Upper lobe of right lung (tissue), 1 donor: Measurements from ENCODE around the gene UBASH3B. TPM values are rescaled to one million over a fixed set of nuclear protein-coding genes. Genes with fewer than 3 reads are reported as not detected.

Experiments
- ATAC-seq: fragments of 200-7000 bp; cut with Tn5 transposase; one replicate; pipeline ENCODE4 v1.9.1; 2020; ENCODE audit warnings: mild to moderate bottlenecking, moderate library complexity
- DNase-seq: peaks from one replicate; pipeline ENCODE4 v3.0.0-alpha.2; 2020
- H3K27ac ChIP-seq: fragments of 200-600 bp; one replicate; pipeline ENCODE4 v1.8.0; 2022
- H3K27me3 ChIP-seq: fragments of 200-600 bp; one replicate; pipeline ENCODE4 v1.8.0; 2022; ENCODE audit warnings: mild to moderate bottlenecking
- H3K36me3 ChIP-seq: fragments of 200-600 bp; one replicate; pipeline ENCODE4 v1.8.0; 2022
- H3K4me1 ChIP-seq: fragments of 200-600 bp; one replicate; pipeline ENCODE4 v1.8.0; 2022
- H3K4me3 ChIP-seq: fragments of 200-600 bp; one replicate; pipeline ENCODE4 v1.8.0; 2022; ENCODE audit warnings: mild to moderate bottlenecking
- H3K9me3 ChIP-seq: fragments of 200-600 bp; one replicate; pipeline ENCODE4 v1.8.0; 2022
- CTCF ChIP-seq: fragments of 200-600 bp; IDR thresholded peaks from one replicate; pipeline ENCODE4 v1.8.0; 2022; ENCODE audit warnings: antibody characterized with exemption
- intact Hi-C: fragments of 100-400 bp; cut with DNase I; formaldehyde crosslinking; loops from one replicate; pipeline ENCODE4 v1.11.0; 2022
- total RNA-seq: library from RNA; stranded (reverse); fragmentation: NEBNext Ultra II Directional; extraction: Animal tissue kit (Norgen Biotek cat#: 25700); gene quantifications from one replicate; pipeline ENCODE4 v1.2.1, GENCODE V29; 2021
- donor health status: DM: no; HTN: yes; CAD: no; lungs with severe emphysema.

UBASH3B gene
- total RNA-seq, 1 donor from 2014 or later = 42.2 TPM

DNA sequence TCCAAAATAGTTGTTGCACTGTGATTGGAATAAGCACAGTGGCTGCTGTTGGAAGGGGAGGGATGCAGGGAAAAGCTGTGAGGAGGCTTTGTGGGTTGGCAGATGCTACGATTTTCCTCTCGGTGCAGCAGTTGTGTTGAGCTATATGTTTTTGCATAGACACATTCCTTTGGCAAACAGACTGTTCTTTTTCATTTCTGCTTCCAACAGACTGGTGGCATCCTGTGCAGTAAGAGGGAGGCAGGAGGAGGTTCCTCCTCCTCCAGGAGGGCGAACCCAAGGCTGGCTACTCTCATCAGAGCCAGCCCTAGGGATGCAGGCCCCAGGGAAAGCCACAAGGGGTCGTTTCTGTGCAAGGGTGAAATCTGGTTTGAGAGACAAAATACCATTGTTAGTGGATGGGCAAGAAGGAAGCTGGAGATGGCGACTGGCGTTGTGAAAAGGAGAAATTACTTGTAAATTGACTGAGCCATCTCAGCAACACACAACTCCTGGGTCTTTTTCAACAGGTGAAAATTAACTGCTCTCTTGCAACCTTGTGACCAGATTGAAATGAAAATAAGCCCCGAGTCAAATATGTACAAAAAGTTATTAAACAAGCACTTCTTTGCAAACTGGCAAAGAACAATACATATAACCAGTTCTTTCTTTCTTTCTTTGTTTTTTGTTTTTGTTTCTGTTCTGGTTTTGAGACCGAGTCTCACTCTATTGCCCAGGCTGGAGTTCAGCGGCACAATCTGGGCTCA, 26.5 kb upstream of the UBASH3B start:
- peaks cover 8% of the 10 kb centered on the region for H3K27me3 ChIP-seq
- TF ChIP-seq CTCF = peak; percentile 85
- ATAC-seq = peak; percentile 96
- H3K36me3 ChIP-seq = no peaks in the 10 kb centered on the region
- DNase-seq = peak; percentile 76
- intact Hi-C loops = loop anchor here (10.0 kb wide), 1 partner anchor 226 kb away; no protein-coding TSS in a partner anchor
- peaks cover 4% of the 10 kb centered on the region for H3K4me1 ChIP-seq
- H3K27ac ChIP-seq = no peak overlapping the region
- no peaks in the 10 kb centered on the region for H3K9me3 ChIP-seq
- no peak overlapping the region for H3K4me3 ChIP-seq

DNA sequence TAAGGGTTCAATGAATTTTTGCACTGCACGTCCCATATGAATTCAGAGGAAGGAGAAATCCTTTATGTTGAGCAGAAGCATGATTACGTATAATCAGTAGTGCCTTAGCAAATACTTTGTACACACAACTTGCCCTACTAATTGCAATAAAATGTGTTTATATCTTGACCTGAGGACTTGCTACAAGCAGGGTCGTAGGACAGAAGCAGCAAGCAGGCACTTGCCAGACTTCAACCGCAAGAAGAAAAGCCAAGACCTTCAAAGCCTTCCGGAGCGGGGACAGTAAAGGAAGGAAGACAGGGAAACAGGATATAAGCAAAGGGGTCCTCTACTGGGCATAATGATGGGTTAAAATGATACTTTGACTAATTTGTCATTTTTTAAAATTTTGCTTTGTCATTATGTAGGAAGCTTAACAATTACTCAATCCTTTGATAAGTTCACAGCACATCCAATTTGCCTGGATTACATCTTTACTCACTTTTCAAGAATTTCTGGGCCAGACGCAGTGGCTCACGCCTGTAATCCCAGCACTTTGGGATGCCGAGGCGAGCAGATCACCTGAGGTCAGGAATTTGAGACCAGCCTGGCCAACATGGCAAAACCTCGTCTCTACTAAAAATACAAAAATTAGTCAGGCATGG, 23.2 kb upstream of the UBASH3B start:
- H3K9me3 ChIP-seq = no peaks in the 10 kb centered on the region
- H3K36me3 ChIP-seq = no peaks in the 10 kb centered on the region
- DNase-seq (no peak), ATAC-seq (no peak)
- peaks cover 4% of the 10 kb centered on the region for H3K4me1 ChIP-seq
- H3K27ac ChIP-seq = no peak overlapping the region
- H3K27me3 ChIP-seq = peaks cover 8% of the 10 kb centered on the region
- intact Hi-C loops = no loop called here
- no peak overlapping the region for H3K4me3 ChIP-seq
- TF ChIP-seq CTCF = no peak

DNA sequence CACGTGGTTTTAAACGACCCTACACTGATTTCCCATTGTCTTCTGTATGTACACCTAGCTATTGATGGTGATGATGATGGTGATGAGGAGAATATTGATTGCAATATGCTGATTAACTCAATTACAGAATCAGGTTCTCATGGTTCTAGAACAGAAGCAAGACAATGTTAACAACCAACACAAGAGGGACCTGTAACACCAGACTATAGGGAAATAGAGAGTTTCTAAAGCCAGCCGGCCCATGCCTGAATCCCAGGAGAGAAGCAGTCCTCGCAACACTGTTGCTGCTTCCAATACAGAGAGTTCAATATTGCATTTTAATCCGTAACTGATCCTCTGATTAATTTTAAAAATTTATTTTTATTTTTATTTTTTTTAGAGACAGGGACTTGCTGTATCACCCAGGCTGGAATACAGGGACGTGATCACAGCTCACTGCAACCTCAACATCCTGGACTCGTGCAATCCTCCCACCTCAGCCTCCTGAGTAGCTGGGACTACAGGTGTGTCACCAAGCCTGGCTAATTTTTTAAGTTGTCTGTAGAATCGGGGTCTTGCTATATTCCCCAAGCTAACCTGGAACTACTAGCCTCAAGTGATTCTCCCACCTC, 22.2 kb upstream of the UBASH3B start:
- ATAC-seq = peak; percentile 76

GRCh38 chr11:122634501-122634900, 21.0 kb upstream of the UBASH3B start:
- intact Hi-C loops = no loop called here
- no peak overlapping the region for H3K4me3 ChIP-seq
- H3K9me3 ChIP-seq = no peaks in the 10 kb centered on the region
- H3K27ac ChIP-seq = no peak overlapping the region
- peaks cover 8% of the 10 kb centered on the region for H3K27me3 ChIP-seq
- H3K36me3 ChIP-seq = no peaks in the 10 kb centered on the region
- DNase-seq (no peak), ATAC-seq (peak; percentile 51)
- TF ChIP-seq CTCF = no peak
- H3K4me1 ChIP-seq = no peaks in the 10 kb centered on the region

More for the DNA sequence above, 22.2 kb upstream of the UBASH3B start:
- no peak overlapping the region for H3K27ac ChIP-seq
- no peak overlapping the region for H3K4me3 ChIP-seq
- peak; percentile 52 for TF ChIP-seq CTCF
- DNase-seq = no peak
- peaks cover 8% of the 10 kb centered on the region for H3K27me3 ChIP-seq
- no peaks in the 10 kb centered on the region for H3K36me3 ChIP-seq
- intact Hi-C loops = no loop called here
- H3K9me3 ChIP-seq = no peaks in the 10 kb centered on the region
- peaks cover 4% of the 10 kb centered on the region for H3K4me1 ChIP-seq

GRCh38 chr11:122637541-122637940, 18.0 kb upstream of the UBASH3B start:
- DNase-seq (no peak), ATAC-seq (no peak)
- intact Hi-C loops = no loop called here
- H3K27me3 ChIP-seq = no peaks in the 10 kb centered on the region
- H3K4me3 ChIP-seq = no peak overlapping the region
- no peaks in the 10 kb centered on the region for H3K36me3 ChIP-seq
- TF ChIP-seq CTCF = no peak
- H3K9me3 ChIP-seq = no peaks in the 10 kb centered on the region
- H3K27ac ChIP-seq = no peak overlapping the region
- no peaks in the 10 kb centered on the region for H3K4me1 ChIP-seq
